K562 (cell line): ENCODE data around the gene SLC4A1. TPM values are rescaled to one million over a fixed set of nuclear protein-coding genes. Genes with fewer than 3 reads are reported as not detected.

Experiments used
- ATAC-seq: fragments of 200-7000 bp; cut with Tn5 transposase; 3 replicates; pipeline ENCODE4 v1.9.1; 2020; ENCODE audit warnings: moderate library complexity
- BruUV-seq: library from RNA; stranded (reverse); fragments of 400-500 nt; replicated peaks from 2 replicates; lab custom pipeline; 2021; lab: Mats Ljungman, UMichigan
- CTCF ChIA-PET: fragments of 300-600 bp; formaldehyde crosslinking; extraction: SDS; loops from one replicate; lab custom pipeline; 2021; ENCODE audit warnings: low intra/inter-chr PET ratio; lab: Yijun Ruan, JAX
- POLR2A ChIA-PET: fragments of 300-600, 350-650 bp; sonication (Branson Sonifier 250); formaldehyde crosslinking; extraction: SDS; loops from one replicate; lab custom pipeline; 2021; ENCODE audit warnings: antibody characterized with exemption, inconsistent platforms; lab: Yijun Ruan, JAX
- DNase-seq, 4 experiments: peaks; one replicate each; pipeline versions ENCODE4 v3.0.0 to v3.0.0-alpha.2; 2011 to 2018; ENCODE audit warnings: low spot score in 3 of 4, mixed read lengths in 3 of 4; ENCODE audit errors: extremely low read depth in 1 of 4
- FAIRE-seq: peaks from 2 replicates; lab custom pipeline; 2011; peaks lifted over from hg19 to GRCh38; lab: Jason Lieb, UNC
- H2AFZ ChIP-seq: 2 replicates; pipeline ENCODE4 v1.6.0; 2011; ENCODE audit warnings: low read depth, low read length, control low read depth, inconsistent platforms
- H3K27ac ChIP-seq: fragments of 200-600 bp; 3 replicates; pipeline ENCODE4 v1.8.0; 2011; ENCODE audit warnings: low read depth, mild to moderate bottlenecking, control low read depth, inconsistent platforms, low read length, moderate library complexity, mixed read lengths; ENCODE audit errors: extremely low read depth
- H3K27me3 ChIP-seq, 2 experiments: fragments of 300-600 bp in 1 of 2; 2 replicates in 1 of 2; 3 replicates in 1 of 2; pipeline versions ENCODE4 v1.6.0 to v1.8.0; 2011; ENCODE audit warnings: inconsistent platforms in 2 of 2, low read length in 2 of 2, mild to moderate bottlenecking in 1 of 2, mixed read lengths in 1 of 2, moderate library complexity in 1 of 2; ENCODE audit not compliant: control insufficient read depth in 2 of 2, insufficient read depth in 2 of 2
- H3K36me3 ChIP-seq: fragments of 300-600 bp; 3 replicates; pipeline ENCODE4 v1.8.0; 2011; ENCODE audit warnings: mild to moderate bottlenecking, low read length, inconsistent platforms; ENCODE audit not compliant: control insufficient read depth, insufficient read depth
- H3K4me1 ChIP-seq, 2 experiments: fragments of 200-600 bp in 1 of 2; replicated peaks in 1 of 2; 2 replicates in 1 of 2; 3 replicates in 1 of 2; pipeline versions ENCODE4 v1.5.1 to v1.8.0; 2011; ENCODE audit warnings: inconsistent platforms in 2 of 2, low read length in 2 of 2, mild to moderate bottlenecking in 1 of 2, mixed read lengths in 1 of 2, moderate library complexity in 1 of 2; ENCODE audit not compliant: control insufficient read depth in 2 of 2, insufficient read depth in 2 of 2
- H3K4me2 ChIP-seq: 2 replicates; pipeline ENCODE4 v1.6.1; 2011; ENCODE audit warnings: low read length, control low read depth, inconsistent platforms, mixed read lengths; ENCODE audit not compliant: insufficient read depth
- H3K4me3 ChIP-seq: fragments of 200-600 bp; sonication (generic), shearing (Covaris generic); 2 replicates; pipeline ENCODE4 v1.5.1; 2016; ENCODE audit warnings: control low read depth, inconsistent platforms
- H3K79me2 ChIP-seq: fragments of 200-600 bp; 3 replicates; pipeline ENCODE4 v1.8.0; 2011; ENCODE audit warnings: low read length, inconsistent platforms; ENCODE audit not compliant: control insufficient read depth, insufficient read depth
- H3K9ac ChIP-seq, 2 experiments: 2 replicates each; pipeline versions ENCODE4 v1.6.0 to v1.6.1; 2011; ENCODE audit warnings: low read depth in 2 of 2, low read length in 2 of 2, control low read depth in 1 of 2, inconsistent platforms in 1 of 2, mild to moderate bottlenecking in 1 of 2, mixed read lengths in 1 of 2; ENCODE audit not compliant: insufficient read depth in 1 of 2
- H3K9me1 ChIP-seq: one replicate; pipeline ENCODE4 v1.6.0; 2011; ENCODE audit warnings: inconsistent platforms, mild to moderate bottlenecking, low read length, moderate library complexity; ENCODE audit not compliant: control insufficient read depth, insufficient read depth
- H3K9me3 ChIP-seq: replicated peaks from 2 replicates; pipeline ENCODE4 v1.5.1; 2011; ENCODE audit warnings: low read depth, low read length, inconsistent platforms; ENCODE audit not compliant: control insufficient read depth, insufficient read depth
- H4K20me1 ChIP-seq: replicated peaks from 2 replicates; pipeline ENCODE4 v1.6.1; 2011; ENCODE audit warnings: low read length, inconsistent platforms, mixed read lengths; ENCODE audit not compliant: control insufficient read depth, insufficient read depth
- CBX3 ChIP-seq, 2 experiments: IDR thresholded peaks; 1 replicate in 1 of 2; 2 replicates in 1 of 2; pipeline ENCODE4 v1.6.1; 2012; ENCODE audit warnings: inconsistent platforms in 2 of 2, low read length in 2 of 2, borderline replicate concordance in 1 of 2, control low read depth in 1 of 2
- MXI1 ChIP-seq: IDR thresholded peaks from 2 replicates; pipeline ENCODE4 v1.6.1; 2011; ENCODE audit warnings: low read depth, mild to moderate bottlenecking, improper control_type of control experiment, low read length
- POLR2A ChIP-seq: fragments of 450-650 bp; conservative IDR thresholded peaks from 2 replicates; pipeline ENCODE4 v1.6.1; 2016
- POLR3A ChIP-seq: IDR thresholded peaks from 2 replicates; pipeline ENCODE4 v1.6.1; 2011; ENCODE audit warnings: borderline replicate concordance, mild to moderate bottlenecking, moderate library complexity; ENCODE audit not compliant: insufficient read length, insufficient read depth; ENCODE audit errors: extremely low read depth
- TRIM28 ChIP-seq: fragments of 450-650 bp; IDR thresholded peaks from 2 replicates; pipeline ENCODE4 v1.6.1; 2017
- ZNF316 ChIP-seq: fragments of 450-650 bp; IDR thresholded peaks from 2 replicates; pipeline ENCODE4 v1.6.1; 2016
- WGBS: fragments of 100-300 bp; shearing (Covaris generic); methylation state at CpG from one replicate; pipeline ENCODE4 v1.1.6; 2016; ENCODE audit warnings: low coverage, mixed read lengths; ENCODE audit not compliant: insufficient coverage; ENCODE audit errors: missing lambda C conversion rate; 5-methylcytosine and 5-hydroxymethylcytosine counted together
- in situ Hi-C: fragments of 300-500 bp; cut with MboI; formaldehyde crosslinking; loops from 4 replicates; pipeline ENCODE4 v1.15.0; 2018; ENCODE audit warnings: inconsistent platforms, mixed read lengths
- intact Hi-C: fragments of 100-400 bp; cut with micrococcal nuclease; formaldehyde crosslinking; loops from 2 replicates; pipeline ENCODE4 v1.14.2; 2022
- polyA plus RNA-seq, 8 experiments: library from polyadenylated mRNA; depleted of rRNA in 4 of 8; stranded (reverse) in 5 of 8; unstranded in 3 of 8; fragments of >200 nt; fragmentation: Nextera tagmentation in 2 of 8; fragmentation: Illumina TruSeq in 1 of 8; extraction: Ambion mirVana in 2 of 8; extraction: Trizol in 1 of 8; gene quantifications; 2 replicates each; pipeline versions ENCODE4 v1.2.1 to v1.2.3, GENCODE V29; 2011 to 2014; ENCODE audit warnings: inconsistent platforms in 1 of 8, missing spikeins in 1 of 8
- total RNA-seq, 7 experiments: library from RNA; depleted of rRNA in 6 of 7; stranded (reverse); fragments of >200 nt in 6 of 7; fragmentation: Illumina TruSeq in 2 of 7; extraction: Trizol in 2 of 7; gene quantifications; 2 replicates each; pipeline versions ENCODE4 v1.2.1 to v1.2.3, GENCODE V29; 2011 to 2021; ENCODE audit warnings: low replicate concordance in 1 of 7

SLC4A1 gene
- total and polyA plus RNA-seq, 9 of the 15 experiments (the other 6 are each of a cell fraction or from before 2014, with no cell fraction given) = 0.14 to 1.00 (median 0.53) TPM

- no peak for FAIRE-seq
- no TSS peak for BruUV-seq
- Histone ChIP-seq H2AFZ (no peak overlapping the region), H3K4me1 (peaks cover 5 to 62% of the 10 kb centered on the region in 2 experiments; a peak in 3 of 5 replicates), H3K4me3 (no peak overlapping the region), H3K9me3 (no peaks in the 10 kb centered on the region), H3K27ac (no peak overlapping the region), H3K27me3 (peaks cover 3 to 28% of the 10 kb centered on the region in 2 experiments; a peak in 4 of 5 replicates), H3K4me2 (no peak overlapping the region)
- POLR2A ChIA-PET = interaction anchor here (0.6 to 2.0 kb wide), 8 partner anchors 13 to 200 kb away, joined by 3 to 7 read pairs (median 4); no protein-coding TSS in a partner anchor
- 45% methylated on average over 6 of the region's 6 CpGs for WGBS
- peak; percentile 13; the same call in 1 of the 3 replicates for ATAC-seq
- in situ Hi-C loops = no loop called here
- no peak for TF ChIP-seq MXI1
- TF ChIP-seq POLR2A = peak; percentile 38; the same call in 1 of the 2 replicates
- peak; percentile 77 for TF ChIP-seq ZNF316
- TF ChIP-seq TRIM28 = 0 out of 2 replicates have a peak, but pooled peaks have one; percentile 45
- peak in 1 of 2 experiments; percentile 59; a peak in 1 of 3 replicates for TF ChIP-seq CBX3 (IDR thresholded peaks at IDR 0.05; ENCODE audit: borderline replicate concordance in 1 of 2, low read length in 2 of 2)
- no peak for TF ChIP-seq POLR3A
- TF ChIP-seq, all 486 proteins: peak for 4
- intact Hi-C loops = no loop called here
- Histone ChIP-seq H3K36me3 (peaks cover 40% of the 10 kb centered on the region; the same call in 2 of the 3 replicates), H3K9me1 (peaks cover 6% of the 10 kb centered on the region), H4K20me1 (peaks cover 8% of the 10 kb centered on the region; the same call in 1 of the 2 replicates), H3K79me2 (peaks cover 2% of the 10 kb centered on the region; the same call in 1 of the 3 replicates), H3K9ac (no peak overlapping the region; a peak in 1 of 4 replicates)
- CTCF ChIA-PET = no interaction called here
- peak in 1 of 4 experiments; percentile 6 for DNase-seq
These were observed 49.6 kb upstream of the SLC4A1 start for GRCh38 chr17:44317545-44317944.
